OCI-LY3 (cell line): ENCODE data around the gene MAK.

Source experiments
- EZH2phosphoT487 ChIP-seq: fragments of 200-600 bp; shearing (Covaris generic); IDR thresholded peaks from 2 replicates; pipeline ENCODE4 v1.6.1; 2018; ENCODE audit warnings: antibody characterized with exemption, mixed run types, low read depth
- TF ChIP-seq, protein P1 (sequence below): fragments of 200-600, 300-600 bp; sonication (generic); IDR thresholded peaks from 2 replicates; pipeline ENCODE4 v1.5.1; 2014; ENCODE audit warnings: antibody characterized with exemption, low read length, low read depth

GRCh38 chr6:10850728-10851127, 12.4 kb upstream of the MAK start:
- TF ChIP-seq, protein P1, sequence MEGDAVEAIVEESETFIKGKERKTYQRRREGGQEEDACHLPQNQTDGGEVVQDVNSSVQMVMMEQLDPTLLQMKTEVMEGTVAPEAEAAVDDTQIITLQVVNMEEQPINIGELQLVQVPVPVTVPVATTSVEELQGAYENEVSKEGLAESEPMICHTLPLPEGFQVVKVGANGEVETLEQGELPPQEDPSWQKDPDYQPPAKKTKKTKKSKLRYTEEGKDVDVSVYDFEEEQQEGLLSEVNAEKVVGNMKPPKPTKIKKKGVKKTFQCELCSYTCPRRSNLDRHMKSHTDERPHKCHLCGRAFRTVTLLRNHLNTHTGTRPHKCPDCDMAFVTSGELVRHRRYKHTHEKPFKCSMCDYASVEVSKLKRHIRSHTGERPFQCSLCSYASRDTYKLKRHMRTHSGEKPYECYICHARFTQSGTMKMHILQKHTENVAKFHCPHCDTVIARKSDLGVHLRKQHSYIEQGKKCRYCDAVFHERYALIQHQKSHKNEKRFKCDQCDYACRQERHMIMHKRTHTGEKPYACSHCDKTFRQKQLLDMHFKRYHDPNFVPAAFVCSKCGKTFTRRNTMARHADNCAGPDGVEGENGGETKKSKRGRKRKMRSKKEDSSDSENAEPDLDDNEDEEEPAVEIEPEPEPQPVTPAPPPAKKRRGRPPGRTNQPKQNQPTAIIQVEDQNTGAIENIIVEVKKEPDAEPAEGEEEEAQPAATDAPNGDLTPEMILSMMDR: no peak
- no peak for TF ChIP-seq EZH2phosphoT487
